KMS-11 (cell line): ENCODE data around the gene XCL2.

ENCODE experiments used
- H2AFZ ChIP-seq: fragments of 200-600 bp; sonication (generic); 2 replicates; pipeline ENCODE4 v1.6.1; 2016; ENCODE audit warnings: antibody characterized with exemption, mixed run types, low read depth
- H3K27ac ChIP-seq: fragments of 200-600 bp; sonication (generic); 2 replicates; pipeline ENCODE4 v1.6.1; 2016; ENCODE audit warnings: mild to moderate bottlenecking, mixed run types
- H3K27me3 ChIP-seq: fragments of 200-600 bp; sonication (generic); 2 replicates; pipeline ENCODE4 v1.6.1; 2017; ENCODE audit warnings: mild to moderate bottlenecking, low read depth, mixed run types, moderate library complexity; ENCODE audit not compliant: insufficient read depth
- H3K36me3 ChIP-seq: fragments of 200-600 bp; sonication (generic); 2 replicates; pipeline ENCODE4 v1.6.1; 2017; ENCODE audit warnings: mild to moderate bottlenecking, mixed run types; ENCODE audit not compliant: insufficient read depth
- H3K4me1 ChIP-seq: fragments of 200-600 bp; sonication (generic); 2 replicates; pipeline ENCODE4 v1.6.1; 2016; ENCODE audit warnings: mild to moderate bottlenecking, low read depth, mixed run types; ENCODE audit not compliant: poor library complexity, severe bottlenecking
- H3K4me2 ChIP-seq: fragments of 200-600 bp; sonication (generic); 2 replicates; pipeline ENCODE4 v1.7.0; 2016; ENCODE audit warnings: mild to moderate bottlenecking, mixed run types
- H3K4me3 ChIP-seq: fragments of 200-600 bp; sonication (generic); IDR thresholded peaks from 2 replicates; pipeline ENCODE4 v1.6.1; 2017; ENCODE audit warnings: low read depth, low read length, mixed read lengths; ENCODE audit not compliant: insufficient read depth
- H3K79me2 ChIP-seq: fragments of 200-600 bp; sonication (generic); 2 replicates; pipeline ENCODE4 v1.6.1; 2016; ENCODE audit warnings: low read depth, mixed run types; ENCODE audit not compliant: insufficient read depth
- H3K9ac ChIP-seq: fragments of 200-600 bp; sonication (generic); 2 replicates; pipeline ENCODE4 v1.6.1; 2016; ENCODE audit warnings: mild to moderate bottlenecking, mixed run types
- H4K20me1 ChIP-seq: fragments of 200-600 bp; sonication (generic); 2 replicates; pipeline ENCODE4 v1.6.1; 2016; ENCODE audit warnings: mild to moderate bottlenecking, mixed run types; ENCODE audit not compliant: insufficient read depth
- CTCF ChIP-seq: fragments of 200-600 bp; sonication (generic); conservative IDR thresholded peaks from 2 replicates; pipeline ENCODE4 v1.6.1; 2017; ENCODE audit warnings: low read depth, mild to moderate bottlenecking, antibody characterized with exemption, low read length, moderate library complexity, mixed read lengths

The XCL2 gene

GRCh38 chr1:168507828-168508227, 36.0 kb downstream of the XCL2 start:
- Histone ChIP-seq H4K20me1 (no peaks in the 10 kb centered on the region), H3K27me3 (no peaks in the 10 kb centered on the region), H3K4me2 (no peak overlapping the region), H3K27ac (no peak overlapping the region), H3K9ac (no peak overlapping the region), H3K4me1 (no peaks in the 10 kb centered on the region), H2AFZ (no peak overlapping the region), H3K4me3 (no peak overlapping the region), H3K36me3 (no peaks in the 10 kb centered on the region), H3K79me2 (no peaks in the 10 kb centered on the region)
- no peak for TF ChIP-seq CTCF

- no peak for TF ChIP-seq CTCF
Measured at GRCh38 chr1:168507231-168507630, 36.6 kb downstream of the XCL2 start.

DNA sequence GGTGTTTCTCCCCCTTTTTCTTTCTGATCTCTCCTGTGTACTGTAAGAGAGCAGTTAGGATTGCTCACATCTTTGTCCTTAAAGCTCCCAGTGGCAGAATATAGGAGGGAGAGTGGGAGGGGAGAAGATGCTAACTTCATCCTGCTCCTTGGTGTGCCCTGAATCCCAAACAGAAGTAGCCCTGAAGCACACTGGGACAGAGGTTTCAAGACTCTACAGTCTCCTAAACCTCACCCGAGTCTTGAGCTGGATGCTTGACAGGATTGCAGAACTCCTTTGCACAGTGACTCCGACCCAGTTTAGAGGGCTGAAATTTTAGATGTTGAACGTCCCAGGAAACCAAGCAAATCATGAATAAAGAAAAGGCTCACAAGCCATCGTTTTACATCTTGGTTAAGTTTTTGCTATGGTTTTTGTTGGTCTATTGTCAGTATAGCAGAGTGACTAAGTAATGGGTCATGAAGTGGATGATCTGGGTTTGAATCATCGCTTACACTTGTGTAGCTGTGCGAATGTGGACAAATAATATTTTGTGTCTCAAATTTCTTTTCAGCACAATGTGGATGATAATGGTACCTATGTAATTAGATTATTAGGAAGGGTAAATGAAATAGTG, 37.5 kb downstream of the XCL2 start:
- Histone ChIP-seq H3K79me2 (no peaks in the 10 kb centered on the region), H3K27ac (no peak overlapping the region), H3K27me3 (no peaks in the 10 kb centered on the region), H3K36me3 (no peaks in the 10 kb centered on the region), H4K20me1 (no peaks in the 10 kb centered on the region), H2AFZ (no peak overlapping the region), H3K9ac (no peak overlapping the region), H3K4me2 (no peak overlapping the region), H3K4me3 (no peak overlapping the region), H3K4me1 (no peaks in the 10 kb centered on the region)
- no peak for TF ChIP-seq CTCF

More at GRCh38 chr1:168507231-168507630, 36.6 kb downstream of the XCL2 start:
- H3K27me3 ChIP-seq, result no peaks in the 10 kb centered on the region
- no peak overlapping the region for H2AFZ ChIP-seq
- H3K79me2 ChIP-seq, result no peaks in the 10 kb centered on the region
- H3K4me1 ChIP-seq, result no peaks in the 10 kb centered on the region
- no peaks in the 10 kb centered on the region for H4K20me1 ChIP-seq
- no peak overlapping the region for H3K4me2 ChIP-seq
- H3K4me3 ChIP-seq, result no peak overlapping the region
- no peak overlapping the region for H3K27ac ChIP-seq
- H3K36me3 ChIP-seq, result no peaks in the 10 kb centered on the region
- no peak overlapping the region for H3K9ac ChIP-seq

GRCh38 chr1:168505006-168505405, 38.8 kb downstream of the XCL2 start:
- H3K4me1 ChIP-seq, result no peaks in the 10 kb centered on the region
- H3K79me2 ChIP-seq, result no peaks in the 10 kb centered on the region
- no peak overlapping the region for H3K4me2 ChIP-seq
- TF ChIP-seq CTCF, result no peak
- H3K9ac ChIP-seq, result no peak overlapping the region
- H3K4me3 ChIP-seq, result no peak overlapping the region
- H3K36me3 ChIP-seq, result no peaks in the 10 kb centered on the region
- no peak overlapping the region for H2AFZ ChIP-seq
- no peak overlapping the region for H3K27ac ChIP-seq
- H3K27me3 ChIP-seq, result no peaks in the 10 kb centered on the region
- H4K20me1 ChIP-seq, result no peaks in the 10 kb centered on the region
